T-helper 2 cell treated with Interferon-gamma antibody and Interleukin-4, amounts not matched to agents 5 μg/mL and 100 μg/mL, for 36 hours (primary cell): ENCODE measurements around the gene DOCK10.
A peak's percentile ranks its signal among the peaks of the same experiment; 100 is the strongest.

Source experiments
- DNase-seq: peaks from one replicate; pipeline ENCODE4 v3.0.0; 2021; ENCODE audit warnings: low spot score
- H3K27ac Mint-ChIP-seq: one replicate; pipeline ENCODE4 v1.8.0; 2021; ENCODE audit warnings: mild to moderate bottlenecking, mixed read lengths
- H3K27me3 Mint-ChIP-seq: one replicate; pipeline ENCODE4 v1.8.0; 2021; ENCODE audit warnings: low read depth, mixed read lengths
- H3K36me3 Mint-ChIP-seq: one replicate; pipeline ENCODE4 v1.8.0; 2021; ENCODE audit warnings: low read depth, mixed read lengths
- H3K4me1 Mint-ChIP-seq: one replicate; pipeline ENCODE4 v1.8.0; 2021; ENCODE audit warnings: low read depth, mixed read lengths
- H3K4me3 Mint-ChIP-seq: one replicate; pipeline ENCODE4 v1.8.0; 2022; ENCODE audit warnings: mild to moderate bottlenecking, moderate library complexity, mixed read lengths
- H3K9me3 Mint-ChIP-seq: one replicate; pipeline ENCODE4 v1.8.0; 2021; ENCODE audit warnings: mixed read lengths

The DOCK10 gene

GRCh38 chr2:224793946-224794345, 248.3 kb downstream of the DOCK10 start:
- no peak overlapping the region for H3K4me3 Mint-ChIP-seq
- DNase-seq = no peak
- no peaks in the 10 kb centered on the region for H3K9me3 Mint-ChIP-seq
- H3K27ac Mint-ChIP-seq = no peak overlapping the region
- no peaks in the 10 kb centered on the region for H3K27me3 Mint-ChIP-seq
- peaks cover 64% of the 10 kb centered on the region for H3K36me3 Mint-ChIP-seq
- no peaks in the 10 kb centered on the region for H3K4me1 Mint-ChIP-seq

- H3K36me3 Mint-ChIP-seq = peaks cover 64% of the 10 kb centered on the region
- no peaks in the 10 kb centered on the region for H3K27me3 Mint-ChIP-seq
- H3K9me3 Mint-ChIP-seq = no peaks in the 10 kb centered on the region
- no peak for DNase-seq
- no peaks in the 10 kb centered on the region for H3K4me1 Mint-ChIP-seq
- H3K4me3 Mint-ChIP-seq = no peak overlapping the region
- no peak overlapping the region for H3K27ac Mint-ChIP-seq
Observed at GRCh38 chr2:224786848-224787247, 255.4 kb downstream of the DOCK10 start.

- H3K4me1 Mint-ChIP-seq = peaks cover 4% of the 10 kb centered on the region
- no peak for DNase-seq
- no peak overlapping the region for H3K4me3 Mint-ChIP-seq
- peaks cover 66% of the 10 kb centered on the region for H3K36me3 Mint-ChIP-seq
- H3K9me3 Mint-ChIP-seq = no peaks in the 10 kb centered on the region
- H3K27ac Mint-ChIP-seq = peak overlapping the region; percentile 22
- no peaks in the 10 kb centered on the region for H3K27me3 Mint-ChIP-seq
Observed at GRCh38 chr2:224781400-224781799, 260.9 kb downstream of the DOCK10 start.

GRCh38 chr2:224780823-224781222, 261.4 kb downstream of the DOCK10 start:
- Mint-ChIP-seq H3K36me3 (peaks cover 64% of the 10 kb centered on the region), H3K9me3 (no peaks in the 10 kb centered on the region), H3K27ac (no peak overlapping the region), H3K4me1 (peaks cover 4% of the 10 kb centered on the region), H3K4me3 (no peak overlapping the region), H3K27me3 (no peaks in the 10 kb centered on the region)
- DNase-seq = no peak

GRCh38 chr2:224780106-224780505, 262.2 kb downstream of the DOCK10 start:
- no peak for DNase-seq
- no peaks in the 10 kb centered on the region for H3K27me3 Mint-ChIP-seq
- H3K36me3 Mint-ChIP-seq = peaks cover 63% of the 10 kb centered on the region
- H3K9me3 Mint-ChIP-seq = no peaks in the 10 kb centered on the region
- H3K4me1 Mint-ChIP-seq = peaks cover 4% of the 10 kb centered on the region
- H3K4me3 Mint-ChIP-seq = no peak overlapping the region
- no peak overlapping the region for H3K27ac Mint-ChIP-seq

- H3K36me3 Mint-ChIP-seq = peaks cover 61% of the 10 kb centered on the region
- H3K27me3 Mint-ChIP-seq = no peaks in the 10 kb centered on the region
Observed at GRCh38 chr2:224778474-224778877, 263.8 kb downstream of the DOCK10 start.

GRCh38 chr2:224777559-224777930, 264.7 kb downstream of the DOCK10 start:
- H3K27me3 Mint-ChIP-seq = no peaks in the 10 kb centered on the region
- no peak overlapping the region for H3K4me3 Mint-ChIP-seq
- no peak overlapping the region for H3K27ac Mint-ChIP-seq
- no peak for DNase-seq
- peaks cover 4% of the 10 kb centered on the region for H3K4me1 Mint-ChIP-seq
- H3K9me3 Mint-ChIP-seq = no peaks in the 10 kb centered on the region
- peaks cover 63% of the 10 kb centered on the region for H3K36me3 Mint-ChIP-seq

More at GRCh38 chr2:224778474-224778877, 263.8 kb downstream of the DOCK10 start:
- peak; percentile 27 for DNase-seq
- Mint-ChIP-seq H3K4me3 (no peak overlapping the region), H3K9me3 (no peaks in the 10 kb centered on the region), H3K4me1 (peaks cover 4% of the 10 kb centered on the region), H3K27ac (no peak overlapping the region)

- Mint-ChIP-seq H3K27me3 (no peaks in the 10 kb centered on the region), H3K27ac (no peak overlapping the region), H3K4me1 (peaks cover 4% of the 10 kb centered on the region), H3K4me3 (no peak overlapping the region), H3K9me3 (no peaks in the 10 kb centered on the region), H3K36me3 (peaks cover 62% of the 10 kb centered on the region)
- DNase-seq = no peak
Observed at GRCh38 chr2:224776795-224777558, 265.3 kb downstream of the DOCK10 start.

- no peaks in the 10 kb centered on the region for H3K27me3 Mint-ChIP-seq
- no peaks in the 10 kb centered on the region for H3K9me3 Mint-ChIP-seq
- no peak for DNase-seq
- no peak overlapping the region for H3K27ac Mint-ChIP-seq
- H3K4me3 Mint-ChIP-seq = no peak overlapping the region
- H3K4me1 Mint-ChIP-seq = no peaks in the 10 kb centered on the region
- peaks cover 62% of the 10 kb centered on the region for H3K36me3 Mint-ChIP-seq
Observed at GRCh38 chr2:224775647-224776046, 266.6 kb downstream of the DOCK10 start.

GRCh38 chr2:224774735-224775134, 267.5 kb downstream of the DOCK10 start:
- no peak overlapping the region for H3K4me3 Mint-ChIP-seq
- no peak for DNase-seq
- H3K36me3 Mint-ChIP-seq = peaks cover 67% of the 10 kb centered on the region
- H3K4me1 Mint-ChIP-seq = no peaks in the 10 kb centered on the region
- H3K9me3 Mint-ChIP-seq = no peaks in the 10 kb centered on the region
- no peak overlapping the region for H3K27ac Mint-ChIP-seq
- no peaks in the 10 kb centered on the region for H3K27me3 Mint-ChIP-seq

- Mint-ChIP-seq H3K36me3 (peaks cover 80% of the 10 kb centered on the region), H3K27me3 (no peaks in the 10 kb centered on the region), H3K4me1 (peaks cover 1% of the 10 kb centered on the region), H3K4me3 (no peak overlapping the region), H3K27ac (no peak overlapping the region), H3K9me3 (no peaks in the 10 kb centered on the region)
- DNase-seq = no peak
Observed at GRCh38 chr2:224772494-224772893, 269.8 kb downstream of the DOCK10 start.

GRCh38 chr2:224769489-224769888, 272.8 kb downstream of the DOCK10 start:
- Mint-ChIP-seq H3K27ac (no peak overlapping the region), H3K27me3 (no peaks in the 10 kb centered on the region), H3K4me3 (no peak overlapping the region), H3K36me3 (peaks cover 89% of the 10 kb centered on the region), H3K9me3 (no peaks in the 10 kb centered on the region), H3K4me1 (peaks cover 7% of the 10 kb centered on the region)
- no peak for DNase-seq

GRCh38 chr2:224764565-224765236, 277.6 kb downstream of the DOCK10 start:
- Mint-ChIP-seq H3K9me3 (peaks cover 14% of the 10 kb centered on the region), H3K27ac (peak overlapping the region; percentile 50), H3K27me3 (no peaks in the 10 kb centered on the region), H3K36me3 (peaks cover 92% of the 10 kb centered on the region), H3K4me3 (no peak overlapping the region), H3K4me1 (peaks cover 7% of the 10 kb centered on the region)
- DNase-seq = no peak

GRCh38 chr2:224757934-224758548, 284.2 kb downstream of the DOCK10 start:
- peaks cover 45% of the 10 kb centered on the region for H3K9me3 Mint-ChIP-seq
- H3K27ac Mint-ChIP-seq = no peak overlapping the region
- no peaks in the 10 kb centered on the region for H3K4me1 Mint-ChIP-seq
- H3K27me3 Mint-ChIP-seq = no peaks in the 10 kb centered on the region
- no peak overlapping the region for H3K4me3 Mint-ChIP-seq
- H3K36me3 Mint-ChIP-seq = peaks cover 58% of the 10 kb centered on the region
- DNase-seq = no peak
